HepG2 (cell line): ENCODE data around the gene STRADA. TPM values are rescaled to one million over a fixed set of nuclear protein-coding genes. Genes with fewer than 3 reads are reported as not detected.
A peak's percentile ranks its signal among the peaks of the same experiment; 100 is the strongest.

Experiments
- ARHGAP35 ChIP-seq: sonication (generic); formaldehyde crosslinking; IDR thresholded peaks from 2 replicates; pipeline ENCODE4 v1.9.0; 2022; ENCODE audit warnings: mild to moderate bottlenecking, inconsistent platforms, moderate library complexity, missing genetic modification reagents, borderline replicate concordance
- BATF2 ChIP-seq: sonication (generic); formaldehyde crosslinking; IDR thresholded peaks from 2 replicates; pipeline ENCODE4 v1.8.0; 2022; ENCODE audit warnings: mild to moderate bottlenecking, missing genetic modification reagents, moderate library complexity
- BRF2 ChIP-seq: sonication (generic); formaldehyde crosslinking; IDR thresholded peaks from 2 replicates; pipeline ENCODE4 v1.8.1; 2022; ENCODE audit warnings: mild to moderate bottlenecking, missing genetic modification reagents
- FIP1L1 ChIP-seq: fragments of 200-400 bp; formaldehyde crosslinking; IDR thresholded peaks from 2 replicates; pipeline ENCODE4 v1.6.1; 2018; ENCODE audit warnings: low read depth, mild to moderate bottlenecking, low read length, moderate library complexity, borderline replicate concordance; ENCODE audit not compliant: insufficient read depth
- GPN1 ChIP-seq: sonication (generic); formaldehyde crosslinking; IDR thresholded peaks from 2 replicates; pipeline ENCODE4 v1.5.1; 2020; ENCODE audit warnings: missing genetic modification reagents, borderline replicate concordance
- MXD3 ChIP-seq: IDR thresholded peaks from 2 replicates; pipeline ENCODE4 v1.6.1; 2016; ENCODE audit warnings: mild to moderate bottlenecking, missing biosample characterization, missing genetic modification reagents
- NCOA2 ChIP-seq: sonication (generic); formaldehyde crosslinking; IDR thresholded peaks from 2 replicates; pipeline ENCODE4 v1.8.0; 2022; ENCODE audit warnings: inconsistent platforms
- NFYB ChIP-seq: sonication (generic); formaldehyde crosslinking; IDR thresholded peaks from 2 replicates; pipeline ENCODE4 v1.4.0; 2020; ENCODE audit warnings: missing genetic modification reagents
- NONO ChIP-seq, 2 experiments: fragments of 450-650 bp in 1 of 2; sonication (generic) in 1 of 2; formaldehyde crosslinking in 1 of 2; IDR thresholded peaks in 1 of 2; conservative IDR thresholded peaks in 1 of 2; 2 replicates each; pipeline versions ENCODE4 v1.6.1 to v1.8.0; 2017 to 2022; ENCODE audit warnings: mild to moderate bottlenecking in 1 of 2, missing genetic modification reagents in 1 of 2, moderate library complexity in 1 of 2
- PHF5A ChIP-seq: IDR thresholded peaks from one replicate; pipeline ENCODE4 v1.6.1; 2018; ENCODE audit warnings: low read depth, missing genetic modification reagents; ENCODE audit not compliant: unreplicated experiment
- SRY ChIP-seq: sonication (generic); formaldehyde crosslinking; IDR thresholded peaks from 2 replicates; pipeline ENCODE4 v1.8.0; 2022; ENCODE audit warnings: mild to moderate bottlenecking, missing genetic modification reagents
- TRIM24 ChIP-seq: sonication (generic); formaldehyde crosslinking; IDR thresholded peaks from 2 replicates; pipeline ENCODE4 v1.8.0; 2022; ENCODE audit warnings: mild to moderate bottlenecking, missing genetic modification reagents
- ZFAT ChIP-seq: sonication (generic); formaldehyde crosslinking; conservative IDR thresholded peaks from 2 replicates; pipeline ENCODE4 v1.8.1; 2023; ENCODE audit warnings: missing genetic modification reagents, inconsistent platforms
- ZHX2 ChIP-seq, 2 experiments: sonication (generic) in 1 of 2; formaldehyde crosslinking in 1 of 2; IDR thresholded peaks; 2 replicates each; pipeline versions ENCODE4 v1.6.1 to v1.9.0; 2014 to 2022; ENCODE audit warnings: antibody characterized with exemption in 1 of 2, borderline replicate concordance in 1 of 2, inconsistent platforms in 1 of 2, low read depth in 1 of 2, missing genetic modification reagents in 1 of 2
- ZNF207 ChIP-seq: fragments of 450-650 bp; IDR thresholded peaks from 2 replicates; pipeline ENCODE4 v1.6.1; 2016; ENCODE audit warnings: antibody characterized with exemption, borderline replicate concordance
- ZNF232 ChIP-seq: sonication (generic); formaldehyde crosslinking; IDR thresholded peaks from 2 replicates; pipeline ENCODE4 v1.4.0; 2020; ENCODE audit warnings: missing genetic modification reagents, borderline replicate concordance
- ZNF296 ChIP-seq: sonication (generic); formaldehyde crosslinking; conservative IDR thresholded peaks from 2 replicates; pipeline ENCODE4 v1.5.0; 2020; ENCODE audit warnings: mild to moderate bottlenecking, missing genetic modification reagents
- ZNF674 ChIP-seq: sonication (generic); formaldehyde crosslinking; IDR thresholded peaks from 2 replicates; pipeline ENCODE4 v1.5.0; 2020; ENCODE audit warnings: low read depth, mild to moderate bottlenecking, missing genetic modification reagents
- polyA plus RNA-seq, 8 experiments: library from polyadenylated mRNA; depleted of rRNA in 3 of 8; stranded (reverse) in 7 of 8; unstranded in 1 of 8; fragments of >200 nt; fragmentation: Illumina TruSeq in 4 of 8; extraction: Trizol in 4 of 8; gene quantifications; 2 replicates each; pipeline versions ENCODE4 v1.2.1 to v1.2.3, GENCODE V29; 2011 to 2016; ENCODE audit warnings: low read depth in 4 of 8, missing spikeins in 1 of 8, mixed read lengths in 1 of 8; ENCODE audit not compliant: insufficient read depth in 1 of 8
- total RNA-seq, 5 experiments: library from RNA; depleted of rRNA; stranded (reverse); fragments of >200 nt; fragmentation: Illumina TruSeq; extraction: Trizol; gene quantifications; 2 replicates each; pipeline ENCODE4 v1.2.3, GENCODE V29; 2016; ENCODE audit warnings: low read depth in 1 of 5

Gene STRADA
- total and polyA plus RNA-seq, 2 of the 13 experiments (the other 11 are each of a cell fraction or from before 2014, with no cell fraction given): 17.6 to 17.9 TPM

- peak; percentile 77 for TF ChIP-seq MXD3
- peak; percentile 6; the same call in 1 of the 2 replicates for TF ChIP-seq NFYB
- TF ChIP-seq SRY (CRISPR knock-in tag): peak; percentile 77; the same call in 1 of the 2 replicates
- TF ChIP-seq FIP1L1: no peak
- TF ChIP-seq BATF2: 0 out of 2 replicates have a peak, but pooled peaks have one; percentile 53
- TF ChIP-seq ZNF232 (CRISPR knock-in tag): peak; percentile 88
- TF ChIP-seq ZHX2 (IDR thresholded peaks at IDR 0.05; ENCODE audit: low read depth): no peak
- TF ChIP-seq ZHX2 (CRISPR knock-in tag; IDR thresholded peaks at IDR 0.05; ENCODE audit: borderline replicate concordance): 0 out of 2 replicates have a peak, but pooled peaks have one; percentile 52
- no peak for TF ChIP-seq NONO (IDR thresholded peaks at IDR 0.05)
- peak; percentile 87 for TF ChIP-seq NONO (CRISPR knock-in tag; conservative IDR thresholded peaks at IDR 0.05)
- peak; percentile 29; the same call in 1 of the 2 replicates for TF ChIP-seq NCOA2
- 0 out of 2 replicates have a peak, but pooled peaks have one; percentile 8 for TF ChIP-seq ZNF674 (CRISPR knock-in tag)
- TF ChIP-seq PHF5A: no peak
- peak; percentile 34; the same call in 1 of the 2 replicates for TF ChIP-seq GPN1 (CRISPR knock-in tag)
- no peak for TF ChIP-seq ZNF296 (CRISPR knock-in tag)
- TF ChIP-seq TRIM24 (CRISPR knock-in tag): no peak
- 0 out of 2 replicates have a peak, but pooled peaks have one; percentile 60 for TF ChIP-seq BRF2 (CRISPR knock-in tag)
- no peak for TF ChIP-seq ZNF207
- no peak for TF ChIP-seq ZFAT (CRISPR knock-in tag)
- peak; percentile 87; the same call in 1 of the 2 replicates for TF ChIP-seq ARHGAP35
These were observed at the start of gene STRADA (continued) for GRCh38 chr17:63741408-63742173.
